HFF-Myc (cell line): ENCODE results near the gene PARD3B.

Source experiments
- DNase-seq: peaks from one replicate; pipeline ENCODE4 v3.0.0-alpha.2; 2011; ENCODE audit warnings: low read depth; ENCODE audit errors: extremely low read depth
- H3K4me3 ChIP-seq: replicated peaks from 2 replicates; pipeline ENCODE4 v1.5.1; 2011; ENCODE audit warnings: low read depth, mild to moderate bottlenecking, control low read depth, low read length
- CTCF ChIP-seq: IDR thresholded peaks from 2 replicates; pipeline ENCODE4 v1.5.1; 2012; ENCODE audit warnings: mild to moderate bottlenecking, low read depth, low read length, control low read depth; ENCODE audit errors: missing control alignments

The PARD3B gene

GRCh38 chr2:205656941-205657340, 1111.7 kb downstream of the PARD3B start:
- no peak for DNase-seq
- TF ChIP-seq CTCF: no peak
- no peak overlapping the region for H3K4me3 ChIP-seq

- DNase-seq: no peak
- H3K4me3 ChIP-seq: no peak overlapping the region
- TF ChIP-seq CTCF: no peak
These were observed 1112.3 kb downstream of the PARD3B start for GRCh38 chr2:205657579-205657978.

GRCh38 chr2:205658068-205658467, 1112.8 kb downstream of the PARD3B start:
- DNase-seq: no peak
- no peak for TF ChIP-seq CTCF
- H3K4me3 ChIP-seq: no peak overlapping the region

GRCh38 chr2:205658572-205658971, 1113.3 kb downstream of the PARD3B start:
- no peak for TF ChIP-seq CTCF
- no peak overlapping the region for H3K4me3 ChIP-seq
- no peak for DNase-seq

- no peak for DNase-seq
- no peak for TF ChIP-seq CTCF
These were observed 1114.6 kb downstream of the PARD3B start for GRCh38 chr2:205659922-205660321.

GRCh38 chr2:205660521-205661124, 1115.3 kb downstream of the PARD3B start:
- DNase-seq: peak; percentile 82
- no peak for TF ChIP-seq CTCF
- H3K4me3 ChIP-seq: no peak overlapping the region

More at GRCh38 chr2:205659922-205660321, 1114.6 kb downstream of the PARD3B start:
- no peak overlapping the region for H3K4me3 ChIP-seq

GRCh38 chr2:205661281-205661680, 1116.0 kb downstream of the PARD3B start:
- H3K4me3 ChIP-seq: no peak overlapping the region
- TF ChIP-seq CTCF: no peak
- no peak for DNase-seq
